Keratinocyte (primary cell): ENCODE measurements around the gene NOS1AP.

ENCODE experiments used
- CTCF ChIP-seq, 3 experiments: IDR thresholded peaks in 1 of 3; conservative IDR thresholded peaks in 1 of 3; optimal IDR thresholded peaks in 1 of 3; 2 replicates in 2 of 3; 3 replicates in 1 of 3; pipeline versions ENCODE3 to v1.5.1; 2011; ENCODE audit warnings: low read length in 3 of 3, mild to moderate bottlenecking in 3 of 3, moderate library complexity in 2 of 3, control low read depth in 1 of 3, inconsistent platforms in 1 of 3; ENCODE audit not compliant: insufficient read depth in 2 of 3; ENCODE audit errors: extremely low read depth in 1 of 3
- EZH2 ChIP-seq: IDR thresholded peaks from one replicate; pipeline ENCODE4 v1.6.1; 2012; ENCODE audit warnings: inconsistent platforms, mild to moderate bottlenecking, low read length, moderate library complexity

- TF ChIP-seq CTCF (optimal IDR thresholded peaks at IDR 0.05 in 1 of 3, IDR thresholded peaks at IDR 0.05 in 1 of 3, conservative IDR thresholded peaks at IDR 0.05 in 1 of 3; ENCODE audit: extremely low read depth in 1 of 3, insufficient read depth in 2 of 3, low read length in 3 of 3) (no peak), EZH2 (no peak)
Measured at GRCh38 chr1:162144268-162144667, 74.8 kb downstream of the NOS1AP start.
